NCI-H1417 treated with DMSO at 0.1 percent for 48 hours (cell line): ENCODE data around the gene LRSAM1.

ENCODE experiments used
- DNase-seq: peaks from one replicate; lab custom pipeline; 2025; lab: John Stamatoyannopoulos, UW

The LRSAM1 gene

GRCh38 chr9:127450830-127451607 lies at the start of gene LRSAM1, which contains the start of gene RPL12:
LRSAM1 (plus strand) TSS chr9:127451510; CDS start chr9:127454528, 3,018 bp downstream.
RPL12 (minus strand) TSS chr9:127451406; CDS start chr9:127451317, 89 bp downstream.
- DNase-seq: peak; percentile 87

- no peak for DNase-seq
Measured at GRCh38 chr9:127402401-127403090, 48.8 kb upstream of the LRSAM1 start.

GRCh38 chr9:127403507-127404192 lies 47.7 kb upstream of the LRSAM1 start:
- DNase-seq: no peak

GRCh38 chr9:127404631-127405030 lies 46.7 kb upstream of the LRSAM1 start:
- DNase-seq: no peak

GRCh38 chr9:127405344-127406125 lies 45.8 kb upstream of the LRSAM1 start:
- DNase-seq: no peak

- no peak for DNase-seq
Measured at GRCh38 chr9:127406799-127407491, 44.4 kb upstream of the LRSAM1 start.

GRCh38 chr9:127407492-127407843 lies 43.8 kb upstream of the LRSAM1 start:
- no peak for DNase-seq

GRCh38 chr9:127411122-127411521 lies 40.2 kb upstream of the LRSAM1 start:
- DNase-seq: no peak

- no peak for DNase-seq
Measured at GRCh38 chr9:127415141-127415540, 36.2 kb upstream of the LRSAM1 start.

GRCh38 chr9:127415657-127416056 lies 35.7 kb upstream of the LRSAM1 start:
- DNase-seq: no peak

GRCh38 chr9:127417131-127418036 lies 33.9 kb upstream of the LRSAM1 start:
- DNase-seq: no peak

- no peak for DNase-seq
Measured at GRCh38 chr9:127418037-127418471, 33.3 kb upstream of the LRSAM1 start.

- no peak for DNase-seq
Measured at GRCh38 chr9:127419348-127419747, 32.0 kb upstream of the LRSAM1 start.

- no peak for DNase-seq
Measured at GRCh38 chr9:127421057-127421456, 30.3 kb upstream of the LRSAM1 start.

- no peak for DNase-seq
Measured at GRCh38 chr9:127422133-127422782, 29.1 kb upstream of the LRSAM1 start.

- DNase-seq: no peak
Measured at GRCh38 chr9:127422787-127423186, 28.5 kb upstream of the LRSAM1 start.

GRCh38 chr9:127423476-127423933 lies 27.8 kb upstream of the LRSAM1 start:
- no peak for DNase-seq

- DNase-seq: peak; percentile 91
Measured at GRCh38 chr9:127423934-127424675, 27.2 kb upstream of the LRSAM1 start, which contains the start of gene ZNF79. ZNF79 (plus strand) TSS chr9:127424382; CDS start chr9:127424788, 406 bp downstream.

- DNase-seq: no peak
Measured at GRCh38 chr9:127424676-127424999, 26.7 kb upstream of the LRSAM1 start.
